Endothelial cell (in vitro differentiated cells): ENCODE results near the gene TREH. TPM values are rescaled to one million over a fixed set of nuclear protein-coding genes. Genes with fewer than 3 reads are reported as not detected.

Source experiments
- DNase-seq: peaks from one replicate; pipeline ENCODE4 v3.0.0; 2021; ENCODE audit warnings: low spot score
- H3K27ac Mint-ChIP-seq: one replicate; pipeline ENCODE4 v1.8.0; 2021; ENCODE audit warnings: mixed read lengths, inconsistent platforms; ENCODE audit not compliant: unreplicated experiment
- H3K27me3 Mint-ChIP-seq: one replicate; pipeline ENCODE4 v1.8.0; 2021; ENCODE audit warnings: mild to moderate bottlenecking, moderate library complexity, mixed read lengths, inconsistent platforms; ENCODE audit not compliant: unreplicated experiment
- H3K36me3 Mint-ChIP-seq: one replicate; pipeline ENCODE4 v1.8.0; 2021; ENCODE audit warnings: mild to moderate bottlenecking, low read depth, mixed read lengths, inconsistent platforms; ENCODE audit not compliant: unreplicated experiment
- H3K4me1 Mint-ChIP-seq: one replicate; pipeline ENCODE4 v1.8.0; 2021; ENCODE audit warnings: mild to moderate bottlenecking, mixed read lengths, inconsistent platforms; ENCODE audit not compliant: unreplicated experiment
- H3K4me3 Mint-ChIP-seq: one replicate; pipeline ENCODE4 v1.8.0; 2021; ENCODE audit warnings: mild to moderate bottlenecking, mixed read lengths, inconsistent platforms; ENCODE audit not compliant: unreplicated experiment
- H3K9me3 Mint-ChIP-seq: one replicate; pipeline ENCODE4 v1.8.0; 2021; ENCODE audit warnings: mixed read lengths, inconsistent platforms; ENCODE audit not compliant: unreplicated experiment
- total RNA-seq: library from RNA; stranded (reverse); fragmentation: NEBNext Ultra II Directional; extraction: Animal tissue kit (Norgen Biotek cat#: 25700); gene quantifications from one replicate; pipeline ENCODE4 v1.2.1, GENCODE V29; 2021; ENCODE audit not compliant: unreplicated experiment
- TF ChIP-seq, protein P1 (sequence below): fragments of 200-600 bp; sonication (generic); IDR thresholded peaks from one replicate; pipeline ENCODE4 v1.5.0; 2021; ENCODE audit warnings: antibody characterized with exemption; ENCODE audit not compliant: unreplicated experiment

The TREH gene
- total RNA-seq, 1 donor from 2014 or later = not detected

GRCh38 chr11:118677977-118678376 lies 1.5 kb downstream of the TREH start:
- TF ChIP-seq, protein P1, sequence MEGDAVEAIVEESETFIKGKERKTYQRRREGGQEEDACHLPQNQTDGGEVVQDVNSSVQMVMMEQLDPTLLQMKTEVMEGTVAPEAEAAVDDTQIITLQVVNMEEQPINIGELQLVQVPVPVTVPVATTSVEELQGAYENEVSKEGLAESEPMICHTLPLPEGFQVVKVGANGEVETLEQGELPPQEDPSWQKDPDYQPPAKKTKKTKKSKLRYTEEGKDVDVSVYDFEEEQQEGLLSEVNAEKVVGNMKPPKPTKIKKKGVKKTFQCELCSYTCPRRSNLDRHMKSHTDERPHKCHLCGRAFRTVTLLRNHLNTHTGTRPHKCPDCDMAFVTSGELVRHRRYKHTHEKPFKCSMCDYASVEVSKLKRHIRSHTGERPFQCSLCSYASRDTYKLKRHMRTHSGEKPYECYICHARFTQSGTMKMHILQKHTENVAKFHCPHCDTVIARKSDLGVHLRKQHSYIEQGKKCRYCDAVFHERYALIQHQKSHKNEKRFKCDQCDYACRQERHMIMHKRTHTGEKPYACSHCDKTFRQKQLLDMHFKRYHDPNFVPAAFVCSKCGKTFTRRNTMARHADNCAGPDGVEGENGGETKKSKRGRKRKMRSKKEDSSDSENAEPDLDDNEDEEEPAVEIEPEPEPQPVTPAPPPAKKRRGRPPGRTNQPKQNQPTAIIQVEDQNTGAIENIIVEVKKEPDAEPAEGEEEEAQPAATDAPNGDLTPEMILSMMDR = no peak
- no peak overlapping the region for H3K27ac Mint-ChIP-seq
- H3K27me3 Mint-ChIP-seq = peaks cover 7% of the 10 kb centered on the region
- no peaks in the 10 kb centered on the region for H3K4me1 Mint-ChIP-seq
- H3K4me3 Mint-ChIP-seq = no peak overlapping the region
- no peaks in the 10 kb centered on the region for H3K36me3 Mint-ChIP-seq
- H3K9me3 Mint-ChIP-seq = no peaks in the 10 kb centered on the region
- DNase-seq = no peak

DNA sequence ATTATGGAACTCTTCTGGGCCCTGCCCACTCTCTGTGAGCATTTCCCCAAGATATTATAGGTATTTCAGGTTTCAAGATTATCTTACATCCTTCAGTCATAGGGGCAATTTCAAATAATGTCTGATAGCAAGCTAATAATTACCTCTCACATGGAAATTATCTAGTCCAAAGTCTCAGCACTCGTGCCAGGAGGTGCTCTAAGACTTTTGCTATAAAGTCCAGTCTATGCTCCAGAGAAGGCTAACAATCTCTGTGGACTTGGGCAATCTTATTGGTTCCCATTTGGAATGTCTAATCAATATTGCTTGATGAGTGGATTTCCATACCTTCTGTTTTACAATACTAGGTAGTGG lies 5.4 kb downstream of the TREH start:
- H3K4me1 Mint-ChIP-seq = no peaks in the 10 kb centered on the region
- H3K9me3 Mint-ChIP-seq = no peaks in the 10 kb centered on the region
- no peak overlapping the region for H3K4me3 Mint-ChIP-seq
- no peaks in the 10 kb centered on the region for H3K36me3 Mint-ChIP-seq
- peaks cover 3% of the 10 kb centered on the region for H3K27me3 Mint-ChIP-seq
- no peak for DNase-seq
- TF ChIP-seq, protein P1 = no peak
- no peak overlapping the region for H3K27ac Mint-ChIP-seq

GRCh38 chr11:118673361-118674081 lies 5.9 kb downstream of the TREH start:
- Mint-ChIP-seq H3K27ac (no peak overlapping the region), H3K36me3 (no peaks in the 10 kb centered on the region), H3K27me3 (peaks cover 3% of the 10 kb centered on the region), H3K4me1 (no peaks in the 10 kb centered on the region), H3K9me3 (no peaks in the 10 kb centered on the region), H3K4me3 (no peak overlapping the region)
- no peak for DNase-seq
- TF ChIP-seq, protein P1 = no peak

DNA sequence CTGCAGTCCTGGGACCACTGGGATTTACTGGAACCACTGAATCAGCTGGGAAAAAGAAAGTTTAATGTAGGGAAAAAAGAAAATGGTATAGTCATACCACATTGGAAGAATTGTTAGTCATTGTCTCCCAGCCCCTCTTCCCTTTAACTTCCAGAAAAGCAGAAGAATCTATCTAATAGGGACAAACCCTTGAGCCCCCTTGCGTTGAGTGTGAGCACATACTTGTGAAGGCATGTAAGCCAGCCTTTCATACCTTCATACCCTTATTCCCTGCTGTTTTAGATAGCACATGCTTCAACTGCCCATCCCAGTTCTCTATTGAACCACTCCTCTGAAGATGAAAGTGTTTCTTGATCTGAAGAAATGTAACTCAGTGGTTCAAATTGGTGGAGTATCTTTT lies 6.6 kb downstream of the TREH start:
- TF ChIP-seq, protein P1 = no peak
- Mint-ChIP-seq H3K36me3 (no peaks in the 10 kb centered on the region), H3K4me1 (no peaks in the 10 kb centered on the region), H3K9me3 (no peaks in the 10 kb centered on the region), H3K27me3 (peaks cover 2% of the 10 kb centered on the region), H3K4me3 (no peak overlapping the region), H3K27ac (no peak overlapping the region)
- no peak for DNase-seq

GRCh38 chr11:118671254-118671653 lies 8.2 kb downstream of the TREH start:
- Mint-ChIP-seq H3K36me3 (no peaks in the 10 kb centered on the region), H3K27me3 (no peaks in the 10 kb centered on the region), H3K9me3 (no peaks in the 10 kb centered on the region), H3K4me3 (no peak overlapping the region), H3K4me1 (no peaks in the 10 kb centered on the region), H3K27ac (no peak overlapping the region)
- DNase-seq = no peak
- TF ChIP-seq, protein P1 = no peak
